ENCODE data around the gene BTBD9.

The BTBD9 gene

DNA sequence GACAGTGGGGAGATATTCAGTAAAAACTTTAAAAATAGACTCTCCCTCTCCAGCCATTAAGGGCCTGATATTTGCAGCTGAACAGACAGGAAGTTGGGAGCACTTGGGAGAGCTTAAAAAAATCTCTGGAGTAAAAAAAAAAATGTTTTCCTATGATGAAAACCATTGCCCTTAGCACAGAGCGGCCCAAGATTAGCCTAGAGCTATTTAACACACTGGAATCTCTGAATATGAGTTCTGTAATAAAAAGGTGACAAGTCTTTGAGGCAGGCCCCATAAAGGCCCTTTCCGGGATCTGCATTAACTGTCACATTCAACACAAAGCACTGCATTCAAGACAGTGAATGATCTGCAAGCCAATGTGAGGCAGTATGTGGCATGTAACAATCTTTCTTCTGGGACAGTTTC, 426.5 kb downstream of the BTBD9 start:
- TF ChIP-seq, protein P1, sequence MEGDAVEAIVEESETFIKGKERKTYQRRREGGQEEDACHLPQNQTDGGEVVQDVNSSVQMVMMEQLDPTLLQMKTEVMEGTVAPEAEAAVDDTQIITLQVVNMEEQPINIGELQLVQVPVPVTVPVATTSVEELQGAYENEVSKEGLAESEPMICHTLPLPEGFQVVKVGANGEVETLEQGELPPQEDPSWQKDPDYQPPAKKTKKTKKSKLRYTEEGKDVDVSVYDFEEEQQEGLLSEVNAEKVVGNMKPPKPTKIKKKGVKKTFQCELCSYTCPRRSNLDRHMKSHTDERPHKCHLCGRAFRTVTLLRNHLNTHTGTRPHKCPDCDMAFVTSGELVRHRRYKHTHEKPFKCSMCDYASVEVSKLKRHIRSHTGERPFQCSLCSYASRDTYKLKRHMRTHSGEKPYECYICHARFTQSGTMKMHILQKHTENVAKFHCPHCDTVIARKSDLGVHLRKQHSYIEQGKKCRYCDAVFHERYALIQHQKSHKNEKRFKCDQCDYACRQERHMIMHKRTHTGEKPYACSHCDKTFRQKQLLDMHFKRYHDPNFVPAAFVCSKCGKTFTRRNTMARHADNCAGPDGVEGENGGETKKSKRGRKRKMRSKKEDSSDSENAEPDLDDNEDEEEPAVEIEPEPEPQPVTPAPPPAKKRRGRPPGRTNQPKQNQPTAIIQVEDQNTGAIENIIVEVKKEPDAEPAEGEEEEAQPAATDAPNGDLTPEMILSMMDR (IDR thresholded peaks at IDR 0.05), result no peak

DNA sequence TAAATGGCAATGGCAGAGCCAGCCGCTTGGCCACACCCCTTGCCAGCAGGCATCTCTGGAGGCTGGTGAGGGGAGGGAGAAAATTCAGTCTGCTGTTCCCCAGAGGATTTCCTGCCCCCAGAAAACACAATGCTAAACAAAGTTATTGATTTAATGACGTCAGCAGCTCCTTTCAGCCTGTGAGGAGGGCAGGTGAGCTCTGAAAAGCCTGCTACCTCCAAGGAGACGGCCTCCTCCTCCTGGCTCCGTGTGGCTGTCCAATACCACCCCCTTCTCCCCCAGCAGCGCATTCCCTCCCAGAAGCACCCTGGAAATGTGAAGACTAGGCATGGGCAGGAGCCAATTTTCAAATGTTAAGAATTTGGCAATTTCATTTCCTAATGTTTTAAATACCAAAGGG, 427.1 kb downstream of the BTBD9 start:
- TF ChIP-seq, protein P1 (IDR thresholded peaks at IDR 0.05), result no peak

DNA sequence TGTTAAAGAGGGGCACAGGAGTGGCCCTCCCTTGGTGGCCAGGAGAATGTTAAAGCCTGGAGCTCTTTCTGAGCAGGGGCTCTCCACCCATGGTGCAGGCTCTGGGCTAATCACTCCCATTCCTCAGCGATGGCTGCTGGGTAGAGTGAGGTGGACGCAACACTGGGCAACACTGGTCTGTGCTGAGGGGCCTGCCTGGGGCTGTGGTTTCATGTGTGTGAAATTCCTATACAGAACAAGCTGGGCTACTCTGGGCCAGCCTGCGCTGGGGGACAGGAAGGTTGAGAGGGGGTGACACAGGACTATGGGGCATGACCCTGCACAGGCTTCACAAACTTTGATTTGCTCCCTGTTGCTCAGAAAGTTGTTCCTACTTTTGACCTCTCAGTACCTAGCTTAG, 427.6 kb downstream of the BTBD9 start:
- TF ChIP-seq, protein P1 (IDR thresholded peaks at IDR 0.05), result no peak

DNA sequence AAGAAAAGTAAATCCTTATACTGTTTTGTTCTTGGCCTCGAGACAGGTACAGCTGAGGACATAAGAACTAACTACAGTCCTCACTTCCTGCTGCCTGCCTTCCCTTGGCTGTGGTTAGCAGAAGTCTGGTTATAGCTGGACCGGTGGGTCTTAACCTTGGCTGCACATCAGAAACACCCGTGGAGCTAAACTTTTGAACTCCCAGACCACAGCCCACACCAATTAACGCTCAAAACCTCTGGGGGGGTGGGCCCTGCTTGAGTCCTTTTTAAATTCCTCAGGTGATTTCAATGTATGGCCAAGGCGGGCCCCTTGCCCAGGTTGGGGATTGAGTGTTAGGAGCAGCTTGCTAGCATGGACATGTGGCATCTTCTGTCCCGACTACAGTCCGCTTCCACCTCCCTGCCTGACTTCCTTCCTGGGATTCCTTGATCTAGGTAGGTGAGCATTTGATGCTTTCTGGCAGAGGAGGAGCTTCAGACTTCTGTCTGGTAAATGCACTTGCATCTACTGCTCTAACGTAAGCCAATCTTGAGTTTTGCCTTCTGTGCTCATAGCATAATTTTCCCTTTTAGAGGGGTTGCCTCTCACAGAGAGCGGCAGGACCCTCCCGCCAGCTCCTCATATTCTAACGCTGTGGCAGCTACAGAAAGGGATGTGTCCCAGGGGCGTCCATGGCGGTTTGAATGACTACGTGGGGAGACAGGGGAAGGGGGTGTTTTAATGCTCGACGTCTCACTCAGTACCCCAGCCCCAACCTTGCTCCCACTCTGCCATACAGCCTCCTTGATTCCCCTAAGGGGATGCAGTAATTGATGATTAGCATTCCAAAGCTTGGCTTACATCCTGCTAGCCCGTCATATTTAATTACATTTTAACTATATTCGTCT, 430.1 kb downstream of the BTBD9 start:
- TF ChIP-seq, protein P1 (IDR thresholded peaks at IDR 0.05), result no peak

DNA sequence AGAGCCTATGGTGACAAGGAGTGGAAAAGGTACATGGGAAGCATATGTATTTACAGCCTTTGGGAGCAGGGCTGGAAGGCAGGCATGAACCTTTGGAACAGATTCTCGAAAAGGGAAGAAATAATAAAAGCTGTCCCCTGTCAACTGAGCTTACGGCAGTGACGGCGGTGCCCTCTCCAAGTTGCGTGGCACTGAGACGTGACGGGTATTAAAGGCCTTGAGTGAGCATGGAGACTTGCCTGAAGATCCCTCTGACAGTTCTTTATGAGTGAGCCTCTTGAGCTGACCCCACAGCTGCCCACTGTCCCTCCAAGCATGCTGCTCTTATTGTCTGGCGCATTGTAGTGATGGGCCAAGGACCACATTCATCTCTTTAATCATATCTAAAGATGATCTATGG, 431.7 kb downstream of the BTBD9 start:
- TF ChIP-seq, protein P1 (IDR thresholded peaks at IDR 0.05), result no peak

DNA sequence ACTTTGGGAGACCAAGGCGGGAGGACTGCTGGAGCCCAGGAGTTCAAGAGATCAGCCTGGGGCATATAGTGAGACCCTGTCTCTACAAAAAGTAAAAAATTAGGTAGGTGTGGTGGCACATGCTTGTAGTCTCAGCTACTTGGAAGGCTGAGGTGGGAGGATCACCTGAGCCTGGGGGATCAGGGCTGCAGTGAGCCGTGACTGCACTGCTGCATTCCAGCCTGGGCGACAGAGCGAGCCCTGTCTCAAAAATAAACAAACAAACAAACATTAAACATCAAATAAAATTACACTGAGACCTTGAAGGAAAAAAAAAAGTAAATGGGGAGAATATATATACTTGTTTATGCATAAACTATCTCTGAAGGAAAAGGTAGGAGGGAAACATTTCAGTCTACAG, 432.4 kb downstream of the BTBD9 start:
- TF ChIP-seq, protein P1 (IDR thresholded peaks at IDR 0.05), result no peak

DNA sequence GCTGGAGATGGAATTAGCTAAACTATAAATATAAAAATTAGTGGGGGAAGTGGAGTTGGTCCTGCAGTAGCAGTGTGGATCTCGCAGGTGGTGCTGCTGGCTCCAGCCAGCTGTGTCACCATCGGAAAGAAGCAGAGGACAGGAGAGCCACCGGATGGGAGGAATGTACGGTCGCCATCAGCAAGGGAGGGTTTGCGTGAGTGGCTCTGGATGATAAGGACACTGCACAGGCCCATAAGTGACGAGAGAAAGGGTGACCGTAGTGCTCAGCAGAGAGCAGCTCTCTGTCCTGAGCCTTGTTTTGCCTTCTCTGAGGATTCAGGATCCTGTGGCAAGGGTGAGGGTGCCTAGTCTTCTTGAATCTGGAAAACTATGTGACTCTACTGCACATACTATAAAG, 441.5 kb downstream of the BTBD9 start:
- TF ChIP-seq, protein P1 (IDR thresholded peaks at IDR 0.05), result no peak
